Measurements from ENCODE around the gene CTAGE1. TPM values are rescaled to one million over a fixed set of nuclear protein-coding genes. Genes with fewer than 3 reads are reported as not detected.
"Not testable (repeated sequence)": the region's sequence is repeated elsewhere in the genome, so short reads cannot be mapped to it uniquely, and the experiment has no call there.

CTAGE1 gene
- total RNA-seq, 1 donor from 2014 or later = not detected

GRCh38 chr18:22453315-22453714, 35.6 kb upstream of the CTAGE1 start:
- Mint-ChIP-seq H3K9me3 (peaks cover 19% of the 10 kb centered on the region), H3K27me3 (peaks cover 24% of the 10 kb centered on the region)
- TF ChIP-seq CTCF (conservative IDR thresholded peaks at IDR 0.05) = no peak

GRCh38 chr18:22452226-22452668, 34.5 kb upstream of the CTAGE1 start:
- Mint-ChIP-seq H3K27me3 (peaks cover 24% of the 10 kb centered on the region), H3K9me3 (peaks cover 19% of the 10 kb centered on the region), H3K4me3 (no peak overlapping the region), H3K27ac (no peak overlapping the region), H3K36me3 (no peaks in the 10 kb centered on the region), H3K4me1 (ENCODE audit: unreplicated experiment) (peaks cover 7% of the 10 kb centered on the region)
- no peak for DNase-seq (ENCODE audit: extremely low spot score, unreplicated experiment)
- no peak for TF ChIP-seq CTCF (conservative IDR thresholded peaks at IDR 0.05)

More at GRCh38 chr18:22453315-22453714, 35.6 kb upstream of the CTAGE1 start:
- peaks cover 7% of the 10 kb centered on the region for H3K4me1 Mint-ChIP-seq (ENCODE audit: unreplicated experiment)
- H3K4me3 Mint-ChIP-seq = no peak overlapping the region
- no peak for DNase-seq (ENCODE audit: extremely low spot score, unreplicated experiment)
- H3K27ac Mint-ChIP-seq = no peak overlapping the region
- H3K36me3 Mint-ChIP-seq = no peaks in the 10 kb centered on the region

GRCh38 chr18:22451796-22452195, 34.1 kb upstream of the CTAGE1 start:
- peaks cover 7% of the 10 kb centered on the region for H3K4me1 Mint-ChIP-seq (ENCODE audit: unreplicated experiment)
- H3K27ac Mint-ChIP-seq = no peak overlapping the region
- no peak for TF ChIP-seq CTCF (conservative IDR thresholded peaks at IDR 0.05)
- DNase-seq (ENCODE audit: extremely low spot score, unreplicated experiment) = no peak
- peaks cover 23% of the 10 kb centered on the region for H3K27me3 Mint-ChIP-seq
- H3K36me3 Mint-ChIP-seq = no peaks in the 10 kb centered on the region
- H3K4me3 Mint-ChIP-seq = no peak overlapping the region
- H3K9me3 Mint-ChIP-seq = peaks cover 19% of the 10 kb centered on the region

GRCh38 chr18:22450766-22451165, 33.1 kb upstream of the CTAGE1 start:
- not testable (repeated sequence) for H3K27ac Mint-ChIP-seq; H3K4me3 Mint-ChIP-seq; DNase-seq (ENCODE audit: extremely low spot score, unreplicated experiment); H3K36me3 Mint-ChIP-seq; H3K4me1 Mint-ChIP-seq (ENCODE audit: unreplicated experiment)
- Mint-ChIP-seq H3K9me3 (peaks cover 19% of the 10 kb centered on the region), H3K27me3 (peaks cover 12% of the 10 kb centered on the region)

GRCh38 chr18:22450318-22450717, 32.6 kb upstream of the CTAGE1 start:
- Mint-ChIP-seq H3K27me3 (peaks cover 11% of the 10 kb centered on the region), H3K9me3 (peaks cover 19% of the 10 kb centered on the region)
- not testable (repeated sequence) for DNase-seq (ENCODE audit: extremely low spot score, unreplicated experiment); H3K36me3 Mint-ChIP-seq; H3K27ac Mint-ChIP-seq; H3K4me3 Mint-ChIP-seq; H3K4me1 Mint-ChIP-seq (ENCODE audit: unreplicated experiment)

GRCh38 chr18:22449753-22450152, 32.0 kb upstream of the CTAGE1 start:
- peaks cover 19% of the 10 kb centered on the region for H3K9me3 Mint-ChIP-seq
- not testable (repeated sequence) for H3K4me3 Mint-ChIP-seq; H3K4me1 Mint-ChIP-seq (ENCODE audit: unreplicated experiment); H3K27ac Mint-ChIP-seq; H3K36me3 Mint-ChIP-seq; DNase-seq (ENCODE audit: extremely low spot score, unreplicated experiment)
- peaks cover 11% of the 10 kb centered on the region for H3K27me3 Mint-ChIP-seq

- no peak overlapping the region for H3K4me3 Mint-ChIP-seq
- H3K4me1 Mint-ChIP-seq (ENCODE audit: unreplicated experiment) = no peaks in the 10 kb centered on the region
- no peak overlapping the region for H3K27ac Mint-ChIP-seq
- H3K27me3 Mint-ChIP-seq = peaks cover 1% of the 10 kb centered on the region
- H3K36me3 Mint-ChIP-seq = no peaks in the 10 kb centered on the region
- no peak for DNase-seq (ENCODE audit: extremely low spot score, unreplicated experiment)
- peaks cover 19% of the 10 kb centered on the region for H3K9me3 Mint-ChIP-seq
- TF ChIP-seq CTCF (conservative IDR thresholded peaks at IDR 0.05) = no peak
Measured at GRCh38 chr18:22448238-22448637, 30.5 kb upstream of the CTAGE1 start.

Data from type B pancreatic cell (in vitro differentiated cells).